ENCODE results near the gene ABR. TPM values are rescaled to one million over a fixed set of nuclear protein-coding genes. Genes with fewer than 3 reads are reported as not detected.
A peak's percentile ranks its signal among the peaks of the same experiment; 100 is the strongest.

Gene ABR
- total RNA-seq (2014; rRNA removed; shearing (Covaris generic)) = 5.6 and 7.0 TPM in 2 replicates

DNA sequence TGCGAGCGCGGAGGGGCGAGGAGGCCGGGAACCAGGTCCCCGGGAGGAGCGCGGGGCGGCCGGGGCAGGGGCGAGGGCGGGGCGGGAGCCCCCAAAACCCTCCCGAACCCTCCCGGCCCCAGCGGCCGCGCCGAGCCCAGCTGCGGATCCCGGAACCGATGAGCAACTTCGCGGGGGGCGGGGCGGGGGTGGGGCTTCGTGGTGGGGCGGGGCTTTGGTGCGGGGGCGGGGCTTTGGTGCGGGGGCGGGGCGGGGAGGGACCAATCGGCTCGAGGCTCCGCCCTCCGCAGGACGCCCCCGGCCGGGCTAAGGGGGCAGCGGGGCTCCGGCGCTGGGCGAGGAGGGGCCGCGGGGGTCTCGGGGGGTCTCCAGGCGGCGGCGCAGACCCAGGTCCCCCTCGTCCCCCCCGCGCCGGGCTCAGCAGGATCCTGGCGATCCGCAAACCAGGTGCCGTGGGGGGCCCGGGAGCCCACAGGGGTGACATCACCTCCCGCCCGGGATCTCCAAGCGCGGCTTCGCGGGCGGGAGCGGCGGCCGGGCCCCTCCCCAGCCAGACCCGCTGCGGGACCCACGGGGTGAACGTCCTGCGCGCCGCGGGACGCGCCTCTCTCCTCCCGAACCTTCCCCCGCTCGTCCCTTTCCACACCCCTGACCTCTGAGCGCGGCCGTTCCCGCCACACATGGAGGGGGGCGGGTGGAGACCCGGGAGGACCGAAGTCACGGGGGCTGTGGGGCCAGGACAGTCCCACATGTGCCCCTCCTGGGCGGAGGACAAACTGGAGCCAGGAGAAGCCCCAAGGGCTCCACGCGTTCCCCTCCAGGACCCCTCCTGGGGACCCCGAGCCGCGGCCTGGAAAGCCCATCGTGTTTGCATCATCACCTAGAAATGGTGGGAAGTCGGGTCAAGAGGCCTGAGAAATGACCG lies at the start of gene ABR:
Gene ABR (minus strand): TSS at position 164 of the 925 bp plus-strand sequence. CDS start 254 bp downstream, outside the sequence.
- DNase-seq = no peak
- Histone ChIP-seq H3K4me1 (0 out of 2 replicates have a peak, but pooled peaks cover 5% of the 10 kb centered on the region), H3K9me3 (replicated peaks) (no peaks in the 10 kb centered on the region), H3K27me3 (no peaks in the 10 kb centered on the region), H3K36me3 (no peaks in the 10 kb centered on the region), H3K4me3 (peak within 1 kb of the TSS; percentile 42), H3K27ac (no peak within 1 kb of the TSS)

DNA sequence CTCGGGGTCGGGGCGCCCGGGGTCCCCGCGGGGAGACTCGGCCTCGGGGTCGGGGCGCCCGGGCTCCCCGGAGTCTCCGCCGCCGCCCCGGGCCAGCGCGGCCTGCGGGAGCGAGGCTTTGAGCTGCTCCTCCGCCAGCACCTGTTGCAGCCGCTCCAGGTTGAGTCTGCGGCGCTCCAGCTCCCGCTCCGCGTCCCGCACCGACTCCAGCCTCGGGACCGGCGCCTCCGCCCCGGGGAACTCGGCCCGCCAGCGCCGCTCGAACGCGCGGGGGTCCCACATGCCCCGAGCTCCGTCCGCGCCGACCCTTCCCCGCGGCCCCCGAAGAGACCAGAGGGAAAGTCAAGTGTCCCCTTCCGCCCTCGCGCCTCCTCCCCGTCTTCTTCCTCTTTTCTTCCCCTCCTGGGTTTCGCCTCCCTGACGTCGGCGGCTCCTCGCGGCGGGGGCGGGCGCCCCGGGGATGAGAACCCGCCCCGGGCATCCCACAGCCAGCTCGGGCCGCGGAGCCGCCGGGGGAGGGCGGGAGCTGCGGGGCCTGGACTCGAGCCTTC lies 49.6 kb upstream of the ABR start:
- DNase-seq = no peak
- no peaks in the 10 kb centered on the region for H3K36me3 ChIP-seq

DNA sequence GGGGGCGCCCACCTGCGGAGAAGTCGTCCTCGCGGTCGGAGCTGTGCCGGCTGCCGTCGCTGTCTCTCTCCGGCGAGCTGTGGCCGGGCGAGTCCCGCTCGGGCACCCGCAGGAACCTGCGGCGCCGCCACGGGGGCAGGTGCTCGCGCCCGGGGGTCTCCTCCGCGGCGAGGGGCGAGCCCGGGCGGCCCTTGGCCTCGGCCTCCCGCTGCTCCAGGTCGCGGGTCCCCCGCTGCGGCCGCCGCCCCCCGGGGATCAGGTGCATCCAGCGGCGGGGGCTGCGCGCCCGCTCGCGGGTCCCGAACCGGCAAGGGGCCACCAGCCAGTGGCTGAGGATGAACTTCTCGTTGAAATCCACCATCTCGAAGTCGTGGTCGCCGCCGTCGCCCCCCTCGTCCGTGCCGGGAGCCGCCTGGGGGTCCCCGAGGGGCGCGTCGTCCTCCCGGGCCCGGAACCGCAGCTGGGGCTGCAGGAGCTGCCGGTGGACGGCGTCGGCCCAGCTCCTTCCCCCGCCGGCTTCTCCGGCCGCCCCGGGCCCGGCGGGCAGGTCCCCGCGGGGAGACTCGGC lies 49.1 kb upstream of the ABR start:
- H3K4me3 ChIP-seq = no peak overlapping the region
- H3K27me3 ChIP-seq = no peaks in the 10 kb centered on the region
- DNase-seq = no peak
- no peaks in the 10 kb centered on the region for H3K9me3 ChIP-seq (replicated peaks)
- H3K27ac ChIP-seq = no peak overlapping the region
- no peaks in the 10 kb centered on the region for H3K36me3 ChIP-seq
- no peaks in the 10 kb centered on the region for H3K4me1 ChIP-seq

More for the DNA sequence above, 49.6 kb upstream of the ABR start:
- no peak overlapping the region for H3K27ac ChIP-seq
- no peaks in the 10 kb centered on the region for H3K4me1 ChIP-seq
- no peak overlapping the region for H3K4me3 ChIP-seq
- no peaks in the 10 kb centered on the region for H3K27me3 ChIP-seq
- H3K9me3 ChIP-seq (replicated peaks) = no peaks in the 10 kb centered on the region

DNA sequence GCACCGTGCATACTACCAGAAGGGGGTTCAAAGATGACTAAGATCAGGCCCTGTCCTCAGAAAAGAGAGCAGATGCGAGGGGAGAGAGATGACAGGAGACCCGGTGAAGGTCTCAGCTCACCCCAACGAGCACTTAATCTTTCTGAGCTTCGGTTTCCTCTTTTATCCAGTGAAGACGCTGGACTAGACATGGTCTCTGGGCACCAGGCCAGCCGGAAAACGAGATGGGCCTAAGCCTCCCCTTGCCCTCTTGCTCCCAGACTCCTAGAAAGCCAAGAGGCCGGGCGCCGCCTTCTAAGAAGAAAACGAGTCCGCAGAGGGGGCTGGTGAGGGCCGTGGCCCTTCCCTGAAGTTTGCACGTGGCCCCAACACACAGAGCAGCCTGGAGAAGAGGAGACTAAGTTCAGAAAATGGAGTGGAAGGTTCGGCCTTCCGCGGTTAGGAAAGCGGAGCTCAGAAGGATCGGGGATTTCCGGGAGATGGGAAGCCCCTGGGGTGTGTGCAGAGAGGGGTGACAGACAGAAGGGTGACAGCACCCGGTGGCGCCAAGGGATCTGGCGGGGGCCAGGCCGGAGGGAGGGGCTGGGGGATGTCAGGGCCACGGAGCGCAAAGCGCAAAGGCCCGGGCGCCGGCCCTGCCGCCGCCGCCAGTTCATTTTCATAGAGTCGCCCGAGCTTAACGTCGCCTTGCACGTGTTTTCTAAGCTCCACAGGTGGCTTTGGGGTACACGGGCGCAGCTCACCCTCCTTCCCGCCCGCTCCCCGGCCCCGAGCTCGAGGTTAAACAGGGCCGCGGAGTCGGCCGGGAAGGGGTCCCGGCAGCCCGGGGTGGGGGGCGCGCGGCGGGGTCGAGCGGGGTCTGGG lies 48.4 kb upstream of the ABR start:
- Histone ChIP-seq H3K9me3 (replicated peaks) (no peaks in the 10 kb centered on the region), H3K27me3 (no peaks in the 10 kb centered on the region), H3K36me3 (no peaks in the 10 kb centered on the region), H3K4me3 (no peak overlapping the region), H3K27ac (no peak overlapping the region), H3K4me1 (no peaks in the 10 kb centered on the region)
- DNase-seq = no peak

DNA sequence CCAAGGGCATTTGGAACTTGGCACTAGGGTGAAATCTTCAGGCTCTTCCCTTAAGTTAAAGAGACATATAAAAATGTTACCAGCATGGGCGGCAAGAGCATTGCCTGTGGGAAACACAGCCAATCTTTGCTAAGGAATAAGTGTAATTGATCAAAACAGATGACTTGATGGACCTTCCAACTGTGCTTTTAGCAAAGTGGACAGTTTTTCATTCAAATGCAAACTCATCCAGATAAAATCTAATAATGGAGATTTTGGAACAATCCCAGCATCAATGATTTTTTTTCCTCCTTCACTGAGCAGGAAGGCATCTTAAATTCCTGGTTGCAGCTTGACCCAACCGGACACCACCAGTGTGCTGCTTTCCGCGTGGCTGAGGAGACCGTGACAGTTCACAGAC lies 47.6 kb upstream of the ABR start:
- Histone ChIP-seq H3K36me3 (no peaks in the 10 kb centered on the region), H3K27ac (no peak overlapping the region), H3K4me3 (no peak overlapping the region), H3K27me3 (no peaks in the 10 kb centered on the region), H3K4me1 (no peaks in the 10 kb centered on the region), H3K9me3 (replicated peaks) (no peaks in the 10 kb centered on the region)
- no peak for DNase-seq

DNA sequence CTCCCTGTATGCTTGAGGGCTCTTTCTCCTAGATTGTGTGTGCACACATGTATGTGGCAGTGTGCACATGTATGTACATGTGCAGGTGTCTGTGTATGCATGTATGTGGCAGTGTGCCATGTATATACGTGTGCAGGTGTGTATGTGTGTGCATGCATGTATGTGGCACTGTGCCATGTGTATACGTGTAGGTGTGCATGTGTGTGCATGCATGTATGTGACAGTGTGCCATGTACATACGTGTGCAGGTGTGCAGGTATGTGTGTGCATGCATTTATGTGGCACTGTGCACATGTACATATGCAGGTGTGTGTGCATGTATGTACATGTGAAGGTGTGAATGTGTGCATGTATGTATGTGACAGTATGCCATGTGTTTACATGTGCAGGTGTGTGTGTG lies 46.5 kb upstream of the ABR start:
- Histone ChIP-seq H3K4me3 (no peak overlapping the region), H3K4me1 (no peaks in the 10 kb centered on the region), H3K36me3 (no peaks in the 10 kb centered on the region), H3K27ac (no peak overlapping the region), H3K27me3 (no peaks in the 10 kb centered on the region), H3K9me3 (replicated peaks) (no peaks in the 10 kb centered on the region)
- DNase-seq = no peak

DNA sequence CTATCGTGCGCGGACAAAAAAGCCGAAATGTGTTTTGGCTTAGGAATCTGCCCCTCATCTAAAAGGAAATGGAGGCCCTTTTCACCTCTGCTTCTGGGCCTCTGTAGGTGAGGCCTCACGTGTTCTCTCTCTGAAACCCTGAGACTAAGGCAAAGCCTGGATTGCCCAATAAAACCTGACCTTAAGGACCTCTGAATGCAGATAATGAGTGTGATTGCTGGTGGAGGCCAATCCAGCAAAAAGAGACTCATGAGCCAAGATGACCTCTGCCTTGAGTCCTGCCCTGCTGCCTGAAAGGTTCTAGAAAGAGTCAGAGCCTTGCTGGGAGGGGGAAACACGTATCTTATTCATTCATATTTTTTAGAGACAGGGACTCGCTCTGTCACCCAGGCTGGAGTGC lies 44.5 kb upstream of the ABR start:
- H3K9me3 ChIP-seq (replicated peaks) = no peaks in the 10 kb centered on the region
- H3K4me1 ChIP-seq = no peaks in the 10 kb centered on the region
- no peaks in the 10 kb centered on the region for H3K36me3 ChIP-seq
- no peaks in the 10 kb centered on the region for H3K27me3 ChIP-seq
- no peak overlapping the region for H3K27ac ChIP-seq
- DNase-seq = no peak
- H3K4me3 ChIP-seq = no peak overlapping the region

DNA sequence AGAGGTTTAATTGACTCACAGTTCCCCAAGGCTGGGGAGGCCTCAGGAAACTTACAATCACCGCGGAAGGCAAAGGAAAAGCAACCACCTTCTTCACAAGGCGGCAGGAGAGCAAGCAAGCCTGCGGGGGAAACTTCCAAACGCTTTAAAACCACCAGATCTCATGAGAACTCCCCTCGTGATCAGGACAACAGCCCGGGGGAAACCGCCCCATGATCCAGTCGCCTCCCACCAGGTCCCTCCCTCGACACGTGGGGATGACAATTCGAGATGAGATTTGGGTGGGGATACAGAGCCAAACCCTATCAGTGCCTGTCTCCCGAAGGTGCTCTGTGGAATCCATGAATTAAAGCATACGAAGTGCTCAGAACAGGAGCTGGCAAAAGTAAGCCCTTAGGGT lies 43.9 kb upstream of the ABR start:
- H3K9me3 ChIP-seq (replicated peaks) = no peaks in the 10 kb centered on the region
- H3K4me1 ChIP-seq = no peaks in the 10 kb centered on the region
- H3K36me3 ChIP-seq = no peaks in the 10 kb centered on the region
- no peak for DNase-seq
- H3K27ac ChIP-seq = no peak overlapping the region
- no peak overlapping the region for H3K4me3 ChIP-seq
- no peaks in the 10 kb centered on the region for H3K27me3 ChIP-seq

DNA sequence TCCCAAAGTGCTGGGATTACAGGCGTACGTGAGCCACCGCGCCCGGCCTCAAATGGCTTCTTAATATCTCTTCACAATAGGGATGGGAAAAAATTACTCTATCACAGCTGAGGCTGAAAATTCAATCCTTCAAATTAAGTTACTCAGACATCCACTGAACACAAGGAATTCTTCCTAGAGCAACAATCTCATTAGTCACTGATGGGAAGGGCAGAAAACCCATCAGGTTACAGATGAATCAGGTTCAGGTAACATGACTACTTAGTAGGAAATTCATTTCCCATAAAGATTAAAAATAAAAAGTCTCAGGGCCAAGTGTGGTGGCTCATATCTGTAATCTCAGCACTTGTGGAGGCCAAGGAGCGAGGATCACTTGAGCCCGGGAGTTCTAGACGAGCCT lies 42.5 kb upstream of the ABR start:
- Histone ChIP-seq H3K36me3 (no peaks in the 10 kb centered on the region), H3K4me3 (no peak overlapping the region), H3K9me3 (replicated peaks) (no peaks in the 10 kb centered on the region), H3K4me1 (no peaks in the 10 kb centered on the region), H3K27me3 (no peaks in the 10 kb centered on the region), H3K27ac (no peak overlapping the region)
- DNase-seq = no peak

DNA sequence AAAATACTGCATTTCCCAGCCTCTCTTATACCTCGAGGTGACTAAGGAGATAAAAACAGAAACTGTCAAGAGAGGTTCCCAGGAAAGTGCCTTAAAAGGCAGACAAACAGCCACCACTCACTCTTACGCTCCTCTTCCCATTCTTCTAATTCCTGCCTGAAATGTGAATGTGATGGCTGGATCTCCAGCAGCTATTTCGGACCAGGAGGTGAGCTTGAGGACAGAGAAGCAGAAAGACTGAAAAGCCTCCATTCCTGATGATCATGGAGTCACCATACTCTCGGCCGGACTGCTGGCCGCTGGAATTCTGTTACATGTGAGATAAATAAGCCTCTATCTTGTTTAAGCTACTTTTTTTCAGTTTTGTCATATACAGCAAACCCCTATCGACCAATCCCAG lies 41.4 kb upstream of the ABR start:
- Histone ChIP-seq H3K27ac (no peak overlapping the region), H3K36me3 (no peaks in the 10 kb centered on the region), H3K27me3 (0 out of 2 replicates have a peak, but pooled peaks cover 2% of the 10 kb centered on the region), H3K4me3 (no peak overlapping the region), H3K9me3 (replicated peaks) (no peaks in the 10 kb centered on the region), H3K4me1 (no peaks in the 10 kb centered on the region)
- no peak for DNase-seq

DNA sequence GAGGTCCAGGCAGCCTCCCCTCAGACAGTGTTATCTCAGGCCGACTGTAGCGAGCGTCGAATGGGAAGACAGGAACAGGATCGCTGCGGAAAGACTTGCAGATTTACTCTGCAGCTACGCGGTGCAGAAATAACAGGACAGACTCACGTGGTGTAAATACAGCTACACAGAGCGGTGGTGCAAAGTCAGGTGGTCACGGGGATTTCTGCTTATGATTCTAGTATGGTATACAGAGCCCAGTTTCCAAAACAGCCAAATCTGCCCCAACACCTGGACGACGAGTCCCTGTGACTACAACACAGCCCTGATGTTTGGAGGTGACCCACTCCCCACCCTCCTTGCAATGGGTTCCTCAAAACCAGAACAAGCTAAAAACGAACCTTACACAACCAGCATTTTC lies 40.6 kb upstream of the ABR start:
- no peaks in the 10 kb centered on the region for H3K4me1 ChIP-seq
- DNase-seq = no peak
- H3K27ac ChIP-seq = no peak overlapping the region
- no peaks in the 10 kb centered on the region for H3K9me3 ChIP-seq (replicated peaks)
- H3K4me3 ChIP-seq = no peak overlapping the region
- no peaks in the 10 kb centered on the region for H3K36me3 ChIP-seq
- H3K27me3 ChIP-seq = 0 out of 2 replicates have a peak, but pooled peaks cover 2% of the 10 kb centered on the region

DNA sequence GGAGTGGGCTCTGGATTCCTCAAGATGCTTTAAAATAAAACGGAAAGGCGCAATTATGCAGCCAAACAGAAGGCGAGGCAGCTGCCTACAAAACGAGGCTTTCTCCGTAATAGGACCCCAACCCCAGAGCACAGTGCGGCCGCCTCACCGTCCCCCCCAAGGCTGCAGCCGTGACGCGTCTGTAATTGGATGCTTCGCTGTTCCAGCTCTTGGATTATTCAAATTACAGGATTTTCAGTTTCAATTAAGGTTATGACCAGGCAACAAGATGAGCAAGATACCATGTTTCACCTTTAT lies 37.3 kb upstream of the ABR start:
- Histone ChIP-seq H3K4me1 (no peaks in the 10 kb centered on the region), H3K9me3 (replicated peaks) (no peaks in the 10 kb centered on the region), H3K4me3 (peak overlapping the region; percentile 14; the same call in 1 of the 2 replicates), H3K27me3 (0 out of 2 replicates have a peak, but pooled peaks cover 2% of the 10 kb centered on the region), H3K27ac (no peak overlapping the region), H3K36me3 (no peaks in the 10 kb centered on the region)
- DNase-seq = peak in 1 of 2 experiments; percentile 22

DNA sequence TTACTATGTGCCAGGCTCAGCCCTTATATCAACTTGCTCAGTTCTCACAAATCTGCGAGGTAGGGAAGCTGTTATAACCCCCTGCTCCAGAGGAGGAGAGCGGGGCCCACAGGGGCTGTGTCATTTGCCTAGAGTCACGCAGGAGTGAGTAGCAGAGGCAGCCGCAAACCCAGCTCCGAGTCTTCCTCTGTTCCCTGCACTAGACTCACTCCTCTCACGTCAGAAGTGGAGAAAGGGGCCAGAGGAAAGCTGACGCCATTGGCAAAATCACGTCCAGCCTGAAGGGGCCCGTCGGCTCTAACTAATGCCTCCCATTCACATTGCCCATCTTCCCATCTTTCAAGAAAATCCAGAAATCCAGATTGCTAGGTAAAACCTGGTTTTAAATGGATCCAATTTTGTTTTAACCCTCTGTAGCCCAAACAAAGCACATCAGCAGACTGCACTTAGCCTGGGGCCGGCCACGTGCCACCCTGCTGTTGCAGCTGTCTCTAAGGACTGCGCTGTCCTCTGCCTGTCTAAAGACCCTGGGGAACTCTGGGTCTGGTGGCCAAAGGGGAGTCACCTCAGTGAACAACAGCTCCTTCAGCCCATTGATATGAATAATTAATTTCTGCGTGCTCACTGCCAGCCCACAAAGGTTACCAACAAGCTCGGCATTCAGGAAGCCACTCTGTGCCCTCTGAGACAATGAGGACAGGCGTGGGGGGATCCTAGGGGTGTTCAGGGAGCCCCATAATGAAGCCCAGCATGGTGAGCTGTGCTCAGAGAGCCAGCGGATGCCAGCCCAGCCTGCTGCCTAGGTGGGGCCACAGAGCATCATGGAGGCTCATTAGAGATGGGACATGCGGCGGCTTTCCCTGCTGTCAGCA lies 36.7 kb upstream of the ABR start:
- Histone ChIP-seq H3K36me3 (no peaks in the 10 kb centered on the region), H3K27ac (no peak overlapping the region), H3K9me3 (replicated peaks) (no peaks in the 10 kb centered on the region), H3K27me3 (0 out of 2 replicates have a peak, but pooled peaks cover 2% of the 10 kb centered on the region), H3K4me3 (peak overlapping the region; percentile 14; the same call in 1 of the 2 replicates), H3K4me1 (no peaks in the 10 kb centered on the region)
- peak; percentile 16 to 43 for DNase-seq

DNA sequence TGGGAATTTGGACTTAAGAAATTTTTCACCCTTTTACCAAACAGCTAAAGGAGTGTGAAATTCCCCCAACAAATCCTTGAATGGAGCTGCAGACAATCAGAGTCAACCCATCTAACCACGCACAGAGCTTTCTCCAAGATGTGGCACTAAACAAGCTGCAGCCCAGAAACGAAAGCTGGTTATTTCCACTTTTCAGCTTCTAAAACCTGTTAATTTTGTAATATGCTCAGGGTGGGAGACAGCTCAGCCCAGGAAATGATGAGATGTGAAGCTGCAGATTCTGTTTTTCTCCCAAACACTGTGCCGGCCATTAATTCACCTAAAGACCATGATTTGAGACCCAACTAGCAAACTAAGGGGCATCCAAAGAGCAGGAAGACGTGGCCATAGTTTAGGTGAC lies 33.2 kb upstream of the ABR start:
- no peak overlapping the region for H3K27ac ChIP-seq
- 0 out of 2 replicates have a peak, but pooled peaks cover 2% of the 10 kb centered on the region for H3K27me3 ChIP-seq
- no peaks in the 10 kb centered on the region for H3K36me3 ChIP-seq
- no peaks in the 10 kb centered on the region for H3K9me3 ChIP-seq (replicated peaks)
- H3K4me1 ChIP-seq = no peaks in the 10 kb centered on the region
- no peak for DNase-seq
- no peak overlapping the region for H3K4me3 ChIP-seq

All from SJCRH30 (cell line).